AG09309 (cell line): ENCODE results near the gene PNPLA7.

Experiments
- DNase-seq: peaks from one replicate; pipeline ENCODE4 v3.0.0-alpha.2; 2010; ENCODE audit warnings: low read depth
- H3K4me3 ChIP-seq: 2 replicates; pipeline ENCODE4 v1.5.1; 2011; ENCODE audit warnings: mild to moderate bottlenecking, low read depth, low read length, moderate library complexity; ENCODE audit not compliant: control insufficient read depth
- CTCF ChIP-seq: IDR thresholded peaks from 2 replicates; pipeline ENCODE4 v1.5.1; 2011; ENCODE audit warnings: mild to moderate bottlenecking, low read depth, low read length, inconsistent platforms; ENCODE audit not compliant: insufficient read depth, control insufficient read depth; ENCODE audit errors: missing control alignments

The PNPLA7 gene

DNA sequence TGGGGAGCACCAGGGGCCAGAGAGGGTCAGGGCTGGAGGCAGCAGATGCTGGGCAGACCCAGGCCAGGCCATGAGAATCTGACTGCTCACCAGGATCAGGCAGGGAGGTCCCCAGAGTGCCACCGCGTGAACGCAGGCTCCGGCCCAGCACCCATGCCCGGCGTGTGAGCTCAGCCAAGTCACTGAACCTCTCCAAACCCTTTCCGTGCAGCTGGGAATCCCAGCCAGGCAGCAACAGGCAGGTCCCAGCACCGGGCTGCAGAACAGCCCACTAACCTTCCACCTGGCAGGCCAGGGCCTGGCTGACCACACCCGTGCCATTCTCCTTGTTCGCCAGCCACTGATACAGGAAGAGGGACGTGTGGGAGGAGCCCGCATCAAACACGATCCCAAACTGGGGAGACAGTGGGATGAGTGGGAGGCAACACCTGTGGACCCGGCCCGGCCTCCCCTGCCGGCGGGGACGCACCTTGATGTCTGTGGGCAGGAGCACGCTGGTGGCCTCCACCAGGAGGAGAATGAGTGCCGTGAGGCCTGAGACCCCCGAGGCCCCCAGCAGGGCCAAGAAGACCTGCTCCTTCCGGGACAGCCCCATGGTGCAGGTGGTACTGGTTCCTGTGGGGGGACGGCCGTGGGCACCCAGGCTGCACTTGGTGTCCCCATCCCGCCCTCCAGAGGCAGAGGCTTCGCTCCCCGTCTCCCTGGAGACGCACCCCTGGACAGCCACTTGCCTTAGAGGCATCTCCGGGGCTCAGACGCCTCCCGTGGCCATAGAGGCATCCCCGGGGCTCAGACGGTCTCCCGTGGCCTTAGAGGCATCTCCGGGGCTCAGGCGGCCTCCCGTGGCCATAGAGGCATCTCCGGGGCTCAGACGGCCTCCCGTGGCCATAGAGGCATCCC lies 112.3 kb downstream of the PNPLA7 start:
- DNase-seq = no peak
- no peak overlapping the region for H3K4me3 ChIP-seq
- TF ChIP-seq CTCF = no peak

DNA sequence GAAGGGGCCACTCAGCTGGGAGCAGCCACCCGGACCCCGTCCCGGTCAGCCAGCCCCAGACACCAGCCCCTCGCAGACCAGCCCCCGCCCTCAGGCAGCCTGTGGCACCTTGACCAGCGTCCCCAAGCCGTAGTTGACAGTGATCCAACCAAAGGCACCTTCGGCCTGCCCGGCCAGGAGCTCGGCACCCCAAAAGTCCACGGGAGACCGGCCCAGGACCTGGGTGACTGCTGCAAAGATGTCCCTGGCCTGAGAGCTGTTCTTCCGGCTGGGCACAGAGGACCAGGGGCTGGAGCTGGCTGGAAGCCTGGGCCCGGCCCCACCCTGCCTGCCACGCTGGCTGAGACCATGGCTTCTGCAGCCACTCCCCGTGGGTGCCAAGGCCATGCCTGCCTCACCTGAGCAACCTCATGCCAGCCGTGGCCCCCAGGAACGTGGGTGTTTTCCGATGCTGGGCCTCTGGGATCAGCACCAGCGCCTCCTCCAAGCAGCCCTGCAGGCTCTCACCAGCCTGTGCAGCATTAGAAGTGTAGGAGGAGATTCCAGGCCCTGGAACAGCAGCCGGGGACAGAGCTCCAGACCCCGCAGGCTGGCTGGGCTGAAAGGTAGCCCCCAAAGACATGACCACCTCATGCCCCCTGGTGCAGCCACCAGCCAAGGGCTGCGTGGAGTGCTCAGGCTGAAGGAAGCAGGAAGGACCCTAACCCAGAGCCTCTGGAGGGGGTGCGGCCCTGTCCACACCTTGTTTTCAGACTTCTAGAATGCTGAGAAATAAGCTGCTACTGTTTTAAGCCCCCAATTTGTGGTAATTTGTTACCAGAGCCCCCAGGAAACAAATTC lies 113.2 kb downstream of the PNPLA7 start:
- TF ChIP-seq CTCF = no peak
- no peak overlapping the region for H3K4me3 ChIP-seq
- no peak for DNase-seq

GRCh38 chr9:137435980-137436760 lies 114.0 kb downstream of the PNPLA7 start:
- no peak for TF ChIP-seq CTCF
- DNase-seq = peak; percentile 21
- no peak overlapping the region for H3K4me3 ChIP-seq

DNA sequence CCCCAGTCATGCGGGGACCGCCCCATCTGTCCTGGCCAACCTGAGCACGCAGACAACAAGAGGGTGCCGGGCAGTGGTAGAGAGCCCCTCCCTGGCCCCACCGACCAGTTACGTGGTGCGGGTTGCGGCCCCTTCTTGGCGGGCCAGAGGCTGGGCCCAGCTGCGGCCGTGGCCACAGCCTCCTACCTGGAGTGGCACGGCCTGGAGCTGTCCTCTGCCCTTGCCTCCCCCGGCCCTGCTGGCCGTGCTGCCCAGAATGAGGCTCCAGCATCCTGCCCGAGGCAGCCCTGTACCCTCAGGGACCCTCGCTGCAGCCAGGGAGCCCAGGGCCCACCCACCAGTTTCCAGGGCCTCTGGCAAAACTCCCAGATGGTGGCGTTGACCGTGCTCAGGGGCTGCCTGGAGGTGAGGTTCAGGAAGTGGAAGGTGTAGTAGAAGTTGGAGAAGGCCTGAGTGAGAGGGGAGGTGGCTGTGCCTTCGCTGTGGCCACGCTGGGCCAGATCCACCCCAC lies 114.8 kb downstream of the PNPLA7 start:
- no peak overlapping the region for H3K4me3 ChIP-seq
- TF ChIP-seq CTCF = no peak
- no peak for DNase-seq

DNA sequence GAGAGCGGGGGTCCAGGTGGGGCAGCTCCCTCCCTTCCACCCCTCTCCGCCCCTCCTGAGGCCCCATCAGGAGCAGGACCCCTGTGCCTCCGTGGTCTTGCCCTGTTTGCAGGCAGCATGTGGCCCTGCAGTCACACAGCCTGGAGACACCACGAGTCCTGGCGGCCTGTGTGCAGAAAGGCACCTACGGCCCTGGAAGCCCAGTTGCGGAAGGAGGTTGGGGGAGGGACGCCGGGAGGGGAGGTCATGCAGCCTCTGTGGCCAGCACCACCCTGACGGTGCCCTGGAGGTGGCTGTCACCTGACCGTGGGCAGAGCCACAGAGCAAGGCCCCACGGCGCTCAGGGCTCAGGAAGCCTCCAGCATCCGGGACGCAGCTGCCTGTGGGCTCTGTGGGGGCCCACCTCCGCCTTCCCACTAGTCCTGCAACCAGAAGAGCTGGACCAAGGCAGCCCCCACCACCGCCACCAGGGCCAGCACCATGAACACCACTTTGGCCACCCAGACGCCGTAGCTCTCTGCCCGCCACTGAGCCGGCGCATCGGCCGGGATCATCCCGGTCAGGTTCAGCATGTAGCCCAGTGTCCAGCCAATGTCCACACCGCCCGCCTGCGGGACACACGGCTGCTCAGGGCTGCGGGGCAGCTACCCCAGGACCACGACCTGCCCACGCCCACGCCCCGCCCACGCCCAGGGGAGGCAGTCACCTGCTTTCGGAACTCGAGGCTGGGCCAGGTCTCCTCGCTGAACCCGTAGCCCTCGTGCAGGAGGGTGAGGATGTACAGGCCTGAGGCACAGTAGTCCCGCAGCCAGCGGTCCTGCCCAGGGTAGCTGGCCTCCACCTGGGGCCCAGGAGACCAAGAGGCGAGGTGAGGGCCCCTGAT lies 115.5 kb downstream of the PNPLA7 start:
- H3K4me3 ChIP-seq = no peak overlapping the region
- no peak for TF ChIP-seq CTCF
- no peak for DNase-seq
